ENCODE measurements around the gene LGR6.

DNA sequence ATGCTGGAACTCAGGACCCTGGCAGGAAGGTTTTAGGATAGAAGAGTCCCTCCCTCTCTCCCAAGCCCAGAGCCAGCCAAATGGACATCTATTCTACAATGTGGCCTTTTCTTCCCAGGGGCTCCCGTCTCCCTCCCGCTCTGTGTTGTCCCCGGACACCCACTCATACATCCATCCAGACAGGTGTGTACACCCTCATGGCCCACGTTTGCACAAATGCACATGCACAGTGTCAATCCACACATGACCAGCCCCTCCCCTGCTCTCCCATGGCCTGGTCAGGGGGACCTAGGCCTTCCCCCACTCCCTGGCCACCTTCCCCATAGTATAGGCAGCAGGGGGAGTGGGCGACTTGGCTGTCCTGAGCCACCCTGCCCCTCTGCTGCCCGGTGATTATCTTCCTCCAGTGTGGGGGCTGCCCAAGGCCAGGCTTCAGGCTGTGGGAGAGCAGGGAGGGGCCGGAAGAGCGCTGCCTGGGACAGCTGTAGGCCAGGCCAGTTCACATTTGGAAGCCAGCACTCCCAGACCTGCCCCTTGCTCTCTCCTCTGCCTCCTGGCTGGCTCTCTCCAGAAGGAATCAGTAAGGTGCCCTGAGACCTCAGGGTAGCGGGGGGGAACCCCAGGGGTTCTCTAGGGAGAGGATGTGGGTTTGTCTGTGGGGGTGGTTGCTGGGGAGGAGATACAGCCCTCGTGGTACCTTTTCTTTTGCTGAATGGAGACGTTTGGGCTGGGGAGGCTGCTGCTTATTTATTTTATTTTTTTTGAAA lies 29.1 kb upstream of the LGR6 start:
- TF ChIP-seq, protein P1, sequence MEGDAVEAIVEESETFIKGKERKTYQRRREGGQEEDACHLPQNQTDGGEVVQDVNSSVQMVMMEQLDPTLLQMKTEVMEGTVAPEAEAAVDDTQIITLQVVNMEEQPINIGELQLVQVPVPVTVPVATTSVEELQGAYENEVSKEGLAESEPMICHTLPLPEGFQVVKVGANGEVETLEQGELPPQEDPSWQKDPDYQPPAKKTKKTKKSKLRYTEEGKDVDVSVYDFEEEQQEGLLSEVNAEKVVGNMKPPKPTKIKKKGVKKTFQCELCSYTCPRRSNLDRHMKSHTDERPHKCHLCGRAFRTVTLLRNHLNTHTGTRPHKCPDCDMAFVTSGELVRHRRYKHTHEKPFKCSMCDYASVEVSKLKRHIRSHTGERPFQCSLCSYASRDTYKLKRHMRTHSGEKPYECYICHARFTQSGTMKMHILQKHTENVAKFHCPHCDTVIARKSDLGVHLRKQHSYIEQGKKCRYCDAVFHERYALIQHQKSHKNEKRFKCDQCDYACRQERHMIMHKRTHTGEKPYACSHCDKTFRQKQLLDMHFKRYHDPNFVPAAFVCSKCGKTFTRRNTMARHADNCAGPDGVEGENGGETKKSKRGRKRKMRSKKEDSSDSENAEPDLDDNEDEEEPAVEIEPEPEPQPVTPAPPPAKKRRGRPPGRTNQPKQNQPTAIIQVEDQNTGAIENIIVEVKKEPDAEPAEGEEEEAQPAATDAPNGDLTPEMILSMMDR (IDR thresholded peaks at IDR 0.05; ENCODE audit: low read depth, low read length) = no peak
- no peak for TF ChIP-seq EZH2phosphoT487 (IDR thresholded peaks at IDR 0.05; ENCODE audit: low read depth)
